ENCODE measurements around the gene MAB21L4.

MAB21L4 gene

GRCh38 chr2:240892925-240893324 lies 3.0 kb downstream of the MAB21L4 start:
- DNase-seq: no peak

GRCh38 chr2:240892356-240892755 lies 3.6 kb downstream of the MAB21L4 start:
- DNase-seq: no peak

GRCh38 chr2:240891492-240892340 lies 4.2 kb downstream of the MAB21L4 start:
- no peak for DNase-seq

GRCh38 chr2:240890691-240891090 lies 5.3 kb downstream of the MAB21L4 start:
- DNase-seq: no peak

- no peak for DNase-seq
Observed at GRCh38 chr2:240889601-240890560, 6.1 kb downstream of the MAB21L4 start.

- no peak for DNase-seq
Observed at GRCh38 chr2:240888890-240889573, 6.9 kb downstream of the MAB21L4 start.

GRCh38 chr2:240888130-240888889 lies 7.6 kb downstream of the MAB21L4 start:
- DNase-seq: no peak

GRCh38 chr2:240887631-240888030 lies 8.3 kb downstream of the MAB21L4 start:
- DNase-seq: no peak

GRCh38 chr2:240886678-240887609 lies 9.0 kb downstream of the MAB21L4 start:
- no peak for DNase-seq

- DNase-seq: no peak
Observed at GRCh38 chr2:240886023-240886565, 9.9 kb downstream of the MAB21L4 start.

- no peak for DNase-seq
Observed at GRCh38 chr2:240885566-240885965, 10.4 kb downstream of the MAB21L4 start.

GRCh38 chr2:240884745-240885144 lies 11.2 kb downstream of the MAB21L4 start:
- DNase-seq: no peak

GRCh38 chr2:240884221-240884620 lies 11.7 kb downstream of the MAB21L4 start:
- no peak for DNase-seq

GRCh38 chr2:240881913-240882312 lies 14.0 kb downstream of the MAB21L4 start:
- peak; percentile 65 for DNase-seq

GRCh38 chr2:240879105-240879504 lies 16.9 kb downstream of the MAB21L4 start:
- DNase-seq: no peak

- no peak for DNase-seq
Observed at GRCh38 chr2:240878341-240878936, 17.5 kb downstream of the MAB21L4 start.

GRCh38 chr2:240877460-240878340 lies 18.3 kb downstream of the MAB21L4 start:
- no peak for DNase-seq

- no peak for DNase-seq
Observed at GRCh38 chr2:240876475-240877251, 19.3 kb downstream of the MAB21L4 start.
